OCI-LY1 (cell line): ENCODE results near the gene ABTB2.

Experiments
- H2AFZ ChIP-seq: fragments of 200-600 bp; sonication (generic), shearing (Covaris generic); 2 replicates; pipeline ENCODE4 v1.6.0; 2014; ENCODE audit warnings: antibody characterized with exemption, mild to moderate bottlenecking, low read length
- H3F3A ChIP-seq: fragments of 200-600 bp; sonication (generic), shearing (Covaris generic); 2 replicates; pipeline ENCODE4 v1.6.0; 2014; ENCODE audit warnings: mild to moderate bottlenecking, antibody characterized with exemption, low read length, moderate library complexity; ENCODE audit not compliant: insufficient read depth
- H3K27ac ChIP-seq: fragments of 200-600 bp; sonication (generic); 2 replicates; pipeline ENCODE4 v1.5.1; 2014; ENCODE audit warnings: low read length, mixed run types, mild to moderate bottlenecking, low read depth; ENCODE audit not compliant: poor library complexity, severe bottlenecking
- H3K27me3 ChIP-seq: fragments of 200-600 bp; sonication (generic); 2 replicates; pipeline ENCODE4 v1.6.0; 2014; ENCODE audit warnings: antibody characterized with exemption, mild to moderate bottlenecking, low read length, moderate library complexity; ENCODE audit not compliant: insufficient read depth
- H3K36me3 ChIP-seq: fragments of 200-600 bp; sonication (generic); 2 replicates; pipeline ENCODE4 v1.6.1; 2014; ENCODE audit warnings: mild to moderate bottlenecking, antibody characterized with exemption, low read length, moderate library complexity, mixed read lengths; ENCODE audit not compliant: insufficient read depth
- H3K4me1 ChIP-seq: fragments of 200-600 bp; sonication (generic); 2 replicates; pipeline ENCODE4 v1.5.1; 2014; ENCODE audit warnings: mild to moderate bottlenecking, low read length, moderate library complexity; ENCODE audit not compliant: insufficient read depth, severe bottlenecking
- H3K4me2 ChIP-seq: fragments of 200-600 bp; sonication (generic), shearing (Covaris generic); 2 replicates; pipeline ENCODE4 v1.6.1; 2014; ENCODE audit warnings: low read length
- H3K4me3 ChIP-seq: fragments of 200-600 bp; sonication (generic); 2 replicates; pipeline ENCODE4 v1.5.1; 2014; ENCODE audit warnings: low read length, low read depth, mild to moderate bottlenecking, mixed read lengths; ENCODE audit not compliant: poor library complexity, severe bottlenecking
- H3K79me2 ChIP-seq: fragments of 200-600 bp; shearing (Covaris generic); 2 replicates; pipeline ENCODE4 v1.6.1; 2016; ENCODE audit warnings: mixed run types, low read length, mixed read lengths; ENCODE audit not compliant: insufficient read depth
- H3K9ac ChIP-seq: fragments of 200-600 bp; sonication (generic), shearing (Covaris generic); 2 replicates; pipeline ENCODE4 v1.6.1; 2014; ENCODE audit warnings: mild to moderate bottlenecking, low read length, mixed read lengths
- H3K9me2 ChIP-seq: fragments of 200-600 bp; sonication (generic), shearing (Covaris generic); 2 replicates; pipeline ENCODE4 v1.6.1; 2014; ENCODE audit warnings: low read depth, mild to moderate bottlenecking, low read length, mixed read lengths
- H3K9me3 ChIP-seq: fragments of 200-600 bp; shearing (Covaris generic); 2 replicates; pipeline ENCODE4 v1.6.1; 2014; ENCODE audit warnings: low read length, mixed read lengths
- H4K20me1 ChIP-seq: fragments of 200-600 bp; sonication (generic), shearing (Covaris generic); 2 replicates; pipeline ENCODE4 v1.6.0; 2016; ENCODE audit warnings: mild to moderate bottlenecking, low read length; ENCODE audit not compliant: insufficient read depth
- EZH2 ChIP-seq: fragments of 200-600 bp; sonication (generic), shearing (Covaris generic); IDR thresholded peaks from 2 replicates; pipeline ENCODE4 v1.8.0; 2017; ENCODE audit warnings: borderline replicate concordance, mixed run types, mild to moderate bottlenecking, antibody characterized with exemption, low read length, moderate library complexity, mixed read lengths
- TF ChIP-seq, protein P1 (sequence below): fragments of 200-600 bp; sonication (generic), shearing (Covaris generic); IDR thresholded peaks from 2 replicates; pipeline ENCODE4 v1.5.1; 2017; ENCODE audit warnings: mild to moderate bottlenecking, antibody characterized with exemption, low read length, moderate library complexity, mixed read lengths

ABTB2 gene

DNA sequence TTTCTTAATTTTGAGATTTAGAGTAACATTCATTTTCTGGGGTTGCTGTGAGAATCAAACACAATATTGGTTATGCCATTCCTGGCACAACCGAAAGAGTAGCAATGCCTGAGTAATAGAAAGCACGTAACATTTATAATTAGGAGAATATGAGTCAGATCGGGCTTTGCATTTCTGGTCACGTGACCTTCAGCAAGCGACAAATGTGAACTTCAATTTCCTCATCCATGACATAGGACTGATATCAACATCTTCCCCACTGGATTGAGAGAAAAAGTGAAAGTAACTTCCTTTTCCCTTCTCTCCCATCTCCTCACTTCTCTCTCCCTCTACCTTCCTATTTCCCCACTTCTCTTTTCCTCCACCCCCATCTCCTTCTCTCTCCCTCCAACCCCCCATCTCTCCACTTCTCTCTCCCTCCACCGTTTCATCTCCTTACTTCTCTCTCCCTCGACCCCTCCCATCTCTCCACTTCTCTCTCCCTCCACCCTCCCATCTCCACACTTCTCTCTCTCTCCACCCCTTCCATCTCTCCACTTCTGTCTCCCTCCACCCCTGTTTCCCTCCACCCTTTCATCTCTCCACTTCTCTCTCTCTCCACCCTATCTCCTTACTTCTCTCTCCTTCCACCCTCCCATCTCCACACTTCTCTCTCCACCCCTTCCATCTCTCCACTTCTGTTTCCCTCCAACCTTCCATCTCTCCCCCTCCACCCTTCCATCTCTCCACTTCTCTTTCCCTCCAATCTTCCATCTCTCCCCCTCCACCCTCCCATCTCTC is 47.5 kb upstream of the ABTB2 start:
- no peak overlapping the region for H3K4me3 ChIP-seq

DNA sequence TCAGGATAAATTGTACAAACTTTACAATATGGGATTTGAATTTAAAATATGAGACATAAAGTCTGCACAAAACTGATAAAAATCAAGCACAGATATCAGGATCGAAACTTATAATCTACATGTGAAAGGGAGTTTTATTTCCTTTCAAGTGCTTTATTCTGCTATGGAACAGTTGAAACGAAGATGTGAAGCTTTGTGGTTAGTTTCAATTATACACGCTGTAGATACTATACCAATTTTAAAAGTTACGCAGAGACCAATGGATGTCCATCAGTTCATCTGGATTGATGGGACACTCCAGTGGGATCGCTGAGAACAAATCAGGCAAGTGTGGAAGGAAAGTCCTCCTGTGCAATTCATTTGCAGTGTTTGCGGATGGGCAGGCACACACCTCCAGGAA is 46.5 kb upstream of the ABTB2 start:
- Histone ChIP-seq H3K27me3 (0 out of 2 replicates have a peak, but pooled peaks cover 4% of the 10 kb centered on the region), H3K4me2 (no peak overlapping the region), H3K79me2 (no peaks in the 10 kb centered on the region), H3K9ac (no peak overlapping the region), H3K27ac (no peak overlapping the region), H3K36me3 (no peaks in the 10 kb centered on the region), H3F3A (no peaks in the 10 kb centered on the region), H4K20me1 (no peaks in the 10 kb centered on the region), H3K9me3 (no peaks in the 10 kb centered on the region), H2AFZ (no peak overlapping the region), H3K4me3 (no peak overlapping the region), H3K4me1 (no peaks in the 10 kb centered on the region), H3K9me2 (no peaks in the 10 kb centered on the region)
- TF ChIP-seq, protein P1, sequence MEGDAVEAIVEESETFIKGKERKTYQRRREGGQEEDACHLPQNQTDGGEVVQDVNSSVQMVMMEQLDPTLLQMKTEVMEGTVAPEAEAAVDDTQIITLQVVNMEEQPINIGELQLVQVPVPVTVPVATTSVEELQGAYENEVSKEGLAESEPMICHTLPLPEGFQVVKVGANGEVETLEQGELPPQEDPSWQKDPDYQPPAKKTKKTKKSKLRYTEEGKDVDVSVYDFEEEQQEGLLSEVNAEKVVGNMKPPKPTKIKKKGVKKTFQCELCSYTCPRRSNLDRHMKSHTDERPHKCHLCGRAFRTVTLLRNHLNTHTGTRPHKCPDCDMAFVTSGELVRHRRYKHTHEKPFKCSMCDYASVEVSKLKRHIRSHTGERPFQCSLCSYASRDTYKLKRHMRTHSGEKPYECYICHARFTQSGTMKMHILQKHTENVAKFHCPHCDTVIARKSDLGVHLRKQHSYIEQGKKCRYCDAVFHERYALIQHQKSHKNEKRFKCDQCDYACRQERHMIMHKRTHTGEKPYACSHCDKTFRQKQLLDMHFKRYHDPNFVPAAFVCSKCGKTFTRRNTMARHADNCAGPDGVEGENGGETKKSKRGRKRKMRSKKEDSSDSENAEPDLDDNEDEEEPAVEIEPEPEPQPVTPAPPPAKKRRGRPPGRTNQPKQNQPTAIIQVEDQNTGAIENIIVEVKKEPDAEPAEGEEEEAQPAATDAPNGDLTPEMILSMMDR = no peak
- no peak for TF ChIP-seq EZH2

More for the DNA sequence above, 47.5 kb upstream of the ABTB2 start:
- H3K27ac ChIP-seq = no peak overlapping the region
- H3K79me2 ChIP-seq = no peaks in the 10 kb centered on the region
- no peaks in the 10 kb centered on the region for H3K4me1 ChIP-seq
- H2AFZ ChIP-seq = no peak overlapping the region
- H3K9ac ChIP-seq = no peak overlapping the region
- no peaks in the 10 kb centered on the region for H3K9me3 ChIP-seq
- no peaks in the 10 kb centered on the region for H4K20me1 ChIP-seq
- H3K4me2 ChIP-seq = no peak overlapping the region; the same call in 1 of the 2 replicates
- H3K36me3 ChIP-seq = no peaks in the 10 kb centered on the region
- no peaks in the 10 kb centered on the region for H3K9me2 ChIP-seq
- no peaks in the 10 kb centered on the region for H3K27me3 ChIP-seq
- H3F3A ChIP-seq = no peaks in the 10 kb centered on the region
- TF ChIP-seq, protein P1 = no peak
- no peak for TF ChIP-seq EZH2

DNA sequence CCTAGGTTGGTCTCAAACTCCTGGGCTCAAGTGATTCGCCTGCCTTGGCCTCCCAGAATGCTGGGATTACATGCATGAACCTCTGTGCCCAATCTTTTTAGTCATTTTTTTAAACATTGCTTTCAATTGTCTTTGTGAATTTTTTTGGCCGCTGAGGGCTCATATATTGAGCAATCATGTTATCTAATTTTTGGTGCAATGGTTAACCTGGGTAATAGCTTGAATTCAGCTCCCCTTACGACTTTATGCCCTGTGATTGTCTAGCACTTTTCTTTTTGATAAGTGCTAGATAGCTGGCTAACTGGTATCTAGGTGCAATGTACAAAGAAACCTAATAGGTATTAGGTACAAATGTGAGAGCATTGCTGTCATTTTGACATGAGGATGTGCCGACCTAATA is 45.6 kb upstream of the ABTB2 start:
- no peak overlapping the region for H3K4me2 ChIP-seq
- no peaks in the 10 kb centered on the region for H4K20me1 ChIP-seq
- TF ChIP-seq, protein P1 = no peak
- TF ChIP-seq EZH2 = no peak
- no peaks in the 10 kb centered on the region for H3K79me2 ChIP-seq
- no peaks in the 10 kb centered on the region for H3F3A ChIP-seq
- no peaks in the 10 kb centered on the region for H3K9me2 ChIP-seq
- no peak overlapping the region for H3K9ac ChIP-seq
- no peaks in the 10 kb centered on the region for H3K9me3 ChIP-seq
- no peaks in the 10 kb centered on the region for H3K4me1 ChIP-seq
- 0 out of 2 replicates have a peak, but pooled peaks cover 4% of the 10 kb centered on the region for H3K27me3 ChIP-seq
- H3K36me3 ChIP-seq = no peaks in the 10 kb centered on the region
- H3K27ac ChIP-seq = no peak overlapping the region
- no peak overlapping the region for H3K4me3 ChIP-seq
- H2AFZ ChIP-seq = no peak overlapping the region
